HG03064 (cell line): ENCODE results near the gene USP6.
"Not testable (repeated sequence)": the region's sequence is repeated elsewhere in the genome, so short reads cannot be mapped to it uniquely, and the experiment has no call there.

Source experiments
- ATAC-seq: cut with Tn5 transposase; IDR thresholded peaks from one replicate; pipeline ENCODE4 v1.9.1; 2021; ENCODE audit warnings: low read depth; ENCODE audit not compliant: unreplicated experiment

USP6 gene

DNA sequence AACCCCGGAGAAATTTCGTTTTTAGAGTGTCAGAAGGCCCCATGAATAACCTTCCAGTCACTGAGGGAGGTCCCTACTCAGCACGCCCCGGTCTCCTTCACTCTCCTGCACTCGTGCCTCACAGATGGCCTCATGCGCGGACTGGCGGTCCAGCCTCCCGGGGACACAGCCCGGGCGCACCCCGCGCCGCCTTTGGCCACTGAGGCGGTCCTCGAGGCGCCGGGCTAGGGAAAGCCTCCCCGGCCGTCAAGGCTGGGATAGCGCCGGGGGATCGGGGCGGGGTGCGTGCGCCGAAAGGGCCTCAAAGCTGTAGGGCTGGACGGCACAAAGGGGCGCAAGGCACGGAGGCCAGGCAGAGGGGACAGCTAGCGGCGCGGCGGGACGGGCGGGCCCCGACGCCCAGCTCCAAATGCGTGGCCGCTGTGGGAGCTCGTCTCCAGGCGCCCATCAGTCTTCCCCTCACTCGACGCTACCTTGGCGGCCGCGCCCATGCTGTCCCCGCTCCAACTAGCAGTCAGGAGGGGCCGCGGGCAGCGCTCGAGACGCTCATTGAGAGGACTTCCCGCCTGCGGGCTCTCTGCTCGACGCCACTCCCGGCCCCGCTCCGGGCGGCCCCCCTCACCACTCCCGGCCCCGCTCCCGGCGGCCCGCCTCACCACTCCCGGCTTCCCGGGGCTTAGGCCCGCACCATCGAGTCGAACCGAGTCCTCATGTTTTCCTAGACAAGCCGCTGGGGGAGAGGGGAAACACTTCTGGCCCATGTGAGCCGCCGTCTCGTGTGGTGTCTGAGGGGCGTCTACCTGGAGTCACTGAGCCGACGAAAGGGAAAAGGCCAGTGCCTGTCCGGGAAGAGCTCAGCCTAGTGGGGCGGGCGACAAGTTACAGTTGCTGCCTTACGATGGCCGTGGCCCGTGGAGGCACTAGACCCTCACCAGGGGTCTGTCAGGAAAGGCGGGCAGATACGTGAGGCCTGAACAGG lies at the start of gene USP6:
TSS of gene USP6 (plus strand) at position 360 of the 979 bp plus-strand sequence. CDS start 14,336 bp downstream, outside the sequence.
- ATAC-seq, result no peak

DNA sequence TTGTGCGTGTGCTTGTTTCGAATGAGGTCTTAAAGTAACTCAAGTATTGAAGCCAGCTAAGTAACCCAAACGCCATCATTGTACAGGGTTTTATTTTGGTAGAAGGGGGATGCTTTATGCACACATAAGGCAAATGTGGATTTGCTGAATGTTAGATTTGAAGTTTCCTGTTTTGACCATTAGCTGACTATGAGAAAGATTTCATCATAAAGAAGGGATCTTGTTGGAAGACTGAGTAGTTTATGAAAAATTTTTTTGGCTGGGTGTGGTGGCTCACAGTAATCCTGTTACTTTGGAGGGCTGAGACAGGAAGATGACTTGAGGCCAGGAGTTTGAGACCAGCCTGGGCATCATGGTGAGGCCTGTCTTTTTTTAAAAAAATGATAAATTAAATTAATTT lies 47.6 kb upstream of the USP6 start:
- ATAC-seq, result no peak

DNA sequence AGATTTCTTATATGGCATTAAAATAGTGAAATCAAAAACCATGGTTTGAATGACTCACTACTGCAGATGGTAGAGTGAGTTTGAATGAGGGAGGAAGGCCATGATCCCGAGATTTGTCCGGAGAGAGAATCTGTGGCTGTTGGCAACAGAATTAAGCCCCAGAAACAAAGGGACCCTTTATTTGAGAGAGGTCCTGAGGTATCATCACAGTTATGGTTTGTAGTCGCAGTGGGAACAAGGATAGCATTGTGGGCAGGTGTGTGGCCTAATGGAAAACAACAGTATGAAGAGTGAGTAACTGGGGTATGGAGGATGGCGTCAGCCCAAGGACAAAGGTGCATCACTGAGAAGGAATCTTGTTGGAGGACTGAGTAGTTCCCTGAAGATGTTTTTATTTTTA lies 46.1 kb upstream of the USP6 start:
- ATAC-seq, result no peak

DNA sequence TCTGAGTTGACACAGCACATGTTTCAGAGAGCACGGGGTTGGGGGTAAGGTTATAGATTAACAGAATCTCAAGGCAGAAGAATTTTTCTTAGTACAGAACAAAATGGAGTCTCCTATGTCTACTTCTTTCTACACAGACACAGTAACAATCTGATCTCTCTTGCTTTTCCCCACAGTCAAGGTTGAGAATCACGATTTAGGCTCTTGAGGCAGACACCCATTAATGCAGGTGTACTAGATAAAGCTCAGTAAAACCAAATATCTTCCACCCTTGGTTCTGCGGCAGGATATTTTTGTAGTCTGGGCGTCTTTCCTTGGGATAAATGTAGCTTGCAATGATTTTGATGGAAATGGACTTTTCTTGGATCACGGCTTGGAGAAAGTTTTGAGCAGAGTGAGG lies 40.4 kb upstream of the USP6 start:
- ATAC-seq, result not testable (repeated sequence)

DNA sequence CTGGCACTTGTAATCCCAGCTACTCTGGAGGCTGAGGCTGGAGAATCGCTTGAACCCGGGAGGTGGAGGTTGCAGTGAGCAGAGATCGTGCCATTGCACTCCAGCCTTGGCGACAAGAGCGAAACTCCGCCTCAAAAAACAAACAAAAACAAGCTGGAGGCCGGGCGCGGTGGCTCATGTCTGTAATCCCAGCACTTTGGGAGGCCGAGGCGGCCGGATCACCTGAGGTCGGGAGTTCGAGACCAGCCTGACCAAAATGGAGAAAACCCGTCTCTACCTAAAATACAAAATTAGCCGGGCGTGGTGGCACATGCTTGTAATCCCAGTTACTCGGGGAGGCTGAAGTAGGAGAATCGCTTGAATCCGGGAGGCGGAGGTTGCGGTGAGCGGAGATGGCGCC lies 38.6 kb upstream of the USP6 start:
- not testable (repeated sequence) for ATAC-seq

DNA sequence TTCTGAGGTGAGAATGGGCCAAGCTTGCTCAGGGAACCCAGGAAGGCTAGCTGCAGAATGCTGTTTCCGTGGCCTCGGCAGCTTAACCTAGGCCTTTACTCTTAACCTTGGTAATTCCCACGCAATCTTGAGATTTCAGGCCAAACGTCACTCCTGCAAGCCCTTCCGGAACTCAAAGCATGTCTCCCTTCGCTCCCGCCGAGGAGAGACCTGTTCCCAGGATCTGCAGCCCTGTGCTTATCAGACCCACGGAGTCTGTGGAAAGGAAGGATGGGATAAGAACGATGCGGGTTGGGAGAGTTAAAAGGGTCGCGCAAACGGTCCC lies 38.1 kb upstream of the USP6 start:
- no peak for ATAC-seq

DNA sequence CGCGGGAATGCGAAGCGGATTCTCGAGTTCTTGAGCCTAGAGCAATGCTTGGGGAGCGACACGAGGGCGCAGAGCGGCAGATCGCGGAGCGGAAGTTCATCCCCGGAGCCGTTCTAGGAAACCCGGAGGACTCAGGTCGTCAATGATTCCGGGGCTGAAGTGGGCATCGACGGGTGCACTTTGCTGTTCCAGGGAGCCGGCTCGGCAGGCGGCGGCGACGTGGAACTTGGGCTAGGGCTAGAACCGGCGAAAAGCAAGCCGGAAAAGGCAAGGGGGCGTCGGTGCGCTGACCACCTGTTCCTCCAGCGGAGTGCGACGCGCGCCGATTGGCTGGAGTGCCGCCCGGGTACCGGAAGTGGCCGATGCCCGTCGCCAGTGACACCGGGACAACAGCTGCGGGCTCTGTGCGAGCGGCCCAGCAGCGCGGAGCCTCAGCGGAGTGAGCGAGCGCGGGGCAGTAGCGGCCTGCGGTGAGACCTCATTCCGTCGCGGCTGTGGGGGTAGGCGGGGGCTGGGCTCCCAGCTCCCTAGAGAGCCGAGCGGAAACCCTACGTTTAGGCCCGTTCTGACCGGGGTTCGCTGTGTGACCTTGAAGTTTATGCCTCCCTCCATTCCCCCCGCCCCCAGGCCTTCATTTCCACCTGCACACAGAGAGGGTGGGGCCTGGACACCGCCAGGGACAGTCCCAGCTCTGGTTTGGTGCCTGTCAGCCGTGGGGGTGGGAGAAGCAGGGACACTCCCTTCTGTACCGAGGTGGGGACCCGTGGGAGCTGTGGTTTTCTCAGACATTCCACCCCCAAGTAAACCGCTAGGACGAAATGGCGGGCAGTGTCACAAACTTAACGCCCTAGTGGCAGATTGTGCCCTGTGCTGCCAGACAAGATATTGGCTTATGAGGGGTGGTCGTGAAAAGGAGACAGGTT lies 37.5 kb upstream of the USP6 start, which contains the start of gene ZFP3:
TSS of gene ZFP3 (plus strand) at position 362 of the 923 bp plus-strand sequence. CDS start 13,038 bp downstream, outside the sequence.
- ATAC-seq, result no peak

DNA sequence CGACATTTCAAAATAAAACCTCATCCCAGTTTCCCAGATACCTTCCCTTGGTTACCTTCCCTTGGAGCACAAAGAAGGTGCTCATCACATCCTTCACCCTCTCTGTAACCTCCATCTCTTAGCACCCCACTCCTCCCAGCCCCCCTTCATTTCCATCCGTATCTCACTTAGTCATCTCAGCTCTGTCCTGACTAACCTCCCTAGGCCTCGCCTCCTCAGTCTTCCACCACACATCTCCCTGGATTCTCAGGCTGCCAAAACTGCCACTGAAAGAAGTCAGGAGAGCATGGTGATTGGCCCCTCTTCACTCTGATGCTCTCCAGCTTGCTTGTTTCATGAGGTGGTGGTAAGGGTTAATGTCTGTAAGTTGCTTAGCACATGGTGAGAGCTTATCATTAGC lies 35.2 kb upstream of the USP6 start:
- ATAC-seq, result no peak

DNA sequence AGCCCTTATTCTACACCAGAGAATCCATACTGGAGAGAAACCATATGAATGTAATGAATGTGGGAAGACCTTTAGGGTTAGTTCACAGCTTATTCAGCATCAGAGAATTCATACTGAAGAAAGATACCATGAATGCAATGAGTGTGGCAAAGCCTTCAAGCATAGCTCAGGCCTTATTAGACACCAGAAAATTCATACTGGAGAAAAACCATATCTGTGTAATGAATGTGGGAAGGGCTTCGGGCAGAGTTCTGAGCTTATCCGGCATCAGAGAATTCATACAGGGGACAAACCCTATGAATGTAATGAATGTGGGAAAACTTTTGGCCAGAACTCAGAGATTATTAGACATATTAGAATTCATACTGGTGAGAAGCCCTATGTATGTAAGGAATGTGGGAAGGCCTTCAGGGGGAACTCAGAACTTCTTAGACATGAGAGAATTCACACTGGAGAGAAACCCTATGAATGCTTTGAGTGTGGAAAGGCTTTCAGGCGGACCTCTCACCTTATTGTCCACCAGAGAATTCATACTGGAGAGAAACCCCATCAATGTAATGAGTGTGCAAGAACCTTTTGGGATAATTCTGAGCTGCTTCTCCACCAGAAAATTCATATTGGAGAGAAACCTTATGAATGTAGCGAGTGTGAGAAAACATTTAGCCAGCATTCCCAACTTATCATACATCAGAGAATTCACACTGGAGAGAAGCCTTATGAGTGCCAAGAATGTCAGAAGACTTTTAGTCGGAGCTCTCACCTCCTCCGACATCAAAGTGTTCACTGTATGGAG lies 23.4 kb upstream of the USP6 start:
- ATAC-seq, result no peak

DNA sequence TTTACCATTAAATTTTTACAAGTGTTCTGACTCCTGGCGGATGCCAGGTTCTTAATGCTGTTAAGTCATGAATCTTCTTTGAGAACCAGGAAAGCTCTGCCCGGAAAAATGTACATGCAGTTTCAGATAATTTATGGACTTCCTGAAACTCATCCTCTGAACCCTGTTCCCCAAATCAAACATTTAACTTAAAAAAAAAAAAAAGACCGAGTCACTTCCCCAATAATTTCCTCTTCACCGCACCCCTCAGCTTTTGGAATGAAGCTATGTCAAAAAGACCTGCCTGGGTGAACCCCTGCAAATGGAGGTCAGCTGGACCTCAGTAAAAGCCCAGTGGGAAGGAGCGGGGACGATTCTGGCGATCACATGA lies 19.1 kb upstream of the USP6 start:
- ATAC-seq, result no peak

DNA sequence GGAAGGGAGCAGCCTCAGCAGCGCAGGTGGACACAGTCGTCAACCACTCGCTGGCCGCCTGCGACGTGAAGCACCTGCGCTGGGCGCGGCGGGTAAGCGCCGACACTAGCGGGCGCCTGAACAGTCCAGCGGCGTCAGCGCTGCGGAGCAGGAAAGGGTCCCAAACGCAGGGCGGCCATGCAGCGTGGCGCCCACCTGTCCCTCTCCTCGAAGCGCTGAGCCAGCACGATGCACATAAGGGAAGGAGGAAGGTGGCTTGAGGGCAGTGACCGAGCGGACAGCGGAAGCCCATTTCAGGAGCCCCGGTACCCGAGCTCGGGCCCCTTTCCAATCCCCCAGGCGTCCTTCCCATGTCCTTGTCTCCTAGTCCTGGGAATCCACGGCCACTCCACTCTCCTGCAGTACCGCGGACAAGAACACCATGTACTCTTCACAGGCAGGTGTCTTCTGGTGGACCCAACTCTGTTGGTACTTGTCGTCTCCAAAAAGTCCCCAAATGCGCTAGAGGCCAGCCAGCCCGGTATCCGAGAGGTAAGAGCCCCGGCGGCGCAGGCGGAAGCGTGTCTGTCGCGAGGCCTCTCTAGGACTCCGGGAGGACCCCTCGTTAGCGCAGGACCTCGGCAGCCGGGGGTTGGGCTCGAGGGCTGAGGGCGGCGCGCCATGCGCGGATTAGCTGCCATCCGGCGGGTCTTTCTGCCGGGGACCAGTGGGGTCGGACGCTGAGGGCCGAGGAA lies 18.6 kb upstream of the USP6 start:
- no peak for ATAC-seq

DNA sequence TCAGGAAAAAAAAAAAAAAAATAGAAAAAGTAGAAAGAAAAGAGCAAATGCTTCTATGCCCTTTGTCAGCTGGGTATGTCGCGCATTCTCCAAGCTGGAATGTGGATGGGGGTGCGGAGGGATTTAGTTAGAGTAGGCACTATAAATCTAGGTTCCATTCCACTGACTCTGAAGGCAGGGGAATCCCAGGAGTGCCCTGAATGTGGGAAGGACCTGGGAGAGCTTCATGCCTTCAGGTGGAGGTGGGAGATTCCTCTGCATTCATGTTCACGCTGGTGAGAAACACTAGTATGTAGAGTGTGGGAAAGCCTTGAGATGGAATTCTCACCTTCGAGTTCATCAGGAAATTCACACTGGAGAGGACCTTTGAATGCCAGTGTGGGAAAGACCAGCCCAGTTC lies 16.6 kb upstream of the USP6 start:
- no peak for ATAC-seq

DNA sequence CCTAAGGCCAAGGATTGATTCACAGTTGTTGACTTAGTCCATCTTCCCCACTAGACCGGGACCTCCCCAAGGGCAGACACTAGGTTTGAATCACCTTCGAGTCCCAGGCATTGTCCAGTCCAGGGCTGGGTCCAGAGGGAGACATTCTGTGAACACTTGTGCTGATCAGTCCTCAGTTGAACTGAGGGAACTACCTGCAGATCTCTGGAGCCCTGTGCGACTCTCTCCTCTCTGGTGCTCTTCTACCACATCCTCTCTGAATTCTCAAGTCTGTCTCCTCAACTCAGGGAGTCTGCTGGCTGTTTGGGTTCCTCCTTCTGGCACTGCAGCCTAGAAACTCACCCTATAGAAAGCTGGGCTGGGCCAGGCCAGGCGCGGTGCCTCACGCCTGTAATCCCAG lies 15.0 kb upstream of the USP6 start:
- ATAC-seq, result no peak

DNA sequence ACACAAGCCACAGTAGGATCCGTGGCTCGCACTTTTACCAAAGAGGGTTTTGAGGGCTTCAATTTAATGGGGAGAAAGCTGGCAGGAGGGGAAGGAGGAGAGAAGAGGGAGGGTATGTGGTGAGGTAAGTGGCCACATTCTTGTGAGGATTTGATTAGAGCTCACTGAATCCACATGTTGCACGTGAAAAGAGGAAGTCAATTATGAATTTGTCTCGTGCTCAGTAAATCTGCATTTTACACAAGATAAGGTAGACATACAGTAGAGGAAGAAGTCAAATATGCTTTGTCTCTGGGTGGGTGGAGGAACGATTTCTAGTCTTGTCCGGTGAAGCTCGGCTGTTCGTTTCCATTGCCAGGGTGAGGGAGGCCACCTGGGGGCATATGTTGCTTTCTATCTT lies 5.0 kb upstream of the USP6 start:
- no peak for ATAC-seq

DNA sequence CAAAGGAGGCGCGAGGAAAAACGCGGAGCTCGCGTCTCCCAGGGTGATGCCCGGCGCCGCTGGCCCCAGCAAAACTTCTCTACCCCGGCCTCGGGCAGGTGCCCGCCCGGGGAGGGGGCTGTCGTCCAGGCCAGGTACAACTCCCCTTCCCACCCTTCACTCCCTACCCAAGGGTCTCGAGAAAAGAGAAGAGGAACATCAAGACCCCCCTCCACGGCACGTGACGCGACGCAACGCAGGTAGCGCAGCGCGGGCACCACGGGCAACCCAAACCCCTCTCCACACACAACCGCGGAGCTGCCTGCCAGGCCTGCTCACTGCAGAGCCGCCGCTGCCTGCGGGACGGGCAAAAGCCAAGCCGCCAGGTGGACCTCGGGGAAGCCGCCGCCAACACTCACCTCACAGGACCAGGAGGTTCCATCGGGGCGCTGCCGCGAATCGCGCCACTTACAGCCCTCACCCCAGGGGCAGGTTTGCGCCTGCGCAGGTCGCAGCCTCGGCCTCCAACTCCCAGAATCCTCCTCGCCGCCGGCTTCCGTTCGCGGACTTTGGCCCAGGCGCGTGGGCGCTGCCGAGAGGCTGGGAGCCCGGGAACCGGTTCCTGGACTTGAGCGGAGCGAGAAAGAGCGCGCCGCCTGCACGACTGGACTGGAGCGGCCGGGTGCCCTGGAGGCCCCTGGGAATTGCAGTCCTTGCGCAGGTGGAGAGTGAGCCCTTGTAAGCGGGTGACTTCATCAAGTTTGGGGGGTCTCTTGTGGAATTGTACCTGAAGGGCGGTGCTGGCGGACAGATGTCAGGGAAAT lies 4.2 kb upstream of the USP6 start, which contains the start of gene ZNF232:
TSS of gene ZNF232 (minus strand) at position 477 of the 803 bp plus-strand sequence. CDS start at position 421, 56 bp downstream.
- peak; percentile 68 for ATAC-seq

DNA sequence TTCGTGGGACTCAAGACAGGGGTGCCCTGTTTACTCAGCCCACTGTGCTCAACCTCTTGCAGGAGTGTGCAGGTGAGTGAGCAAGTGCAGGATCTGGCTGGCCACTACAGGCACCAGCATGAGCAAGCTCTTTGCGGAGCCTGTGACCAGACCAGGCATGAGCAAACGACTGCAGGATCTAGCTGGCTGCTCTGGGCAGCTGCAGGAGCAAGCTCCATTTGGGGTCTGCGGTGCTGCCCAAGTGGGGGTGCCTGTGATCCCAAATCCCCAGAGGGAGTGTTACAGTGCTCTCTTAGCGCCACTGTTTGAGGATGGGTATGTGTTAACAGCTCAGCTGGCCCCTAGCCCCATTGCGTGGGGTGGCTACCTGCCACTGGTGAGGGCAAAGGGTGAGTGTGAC lies 2.4 kb downstream of the USP6 start:
- ATAC-seq, result no peak

DNA sequence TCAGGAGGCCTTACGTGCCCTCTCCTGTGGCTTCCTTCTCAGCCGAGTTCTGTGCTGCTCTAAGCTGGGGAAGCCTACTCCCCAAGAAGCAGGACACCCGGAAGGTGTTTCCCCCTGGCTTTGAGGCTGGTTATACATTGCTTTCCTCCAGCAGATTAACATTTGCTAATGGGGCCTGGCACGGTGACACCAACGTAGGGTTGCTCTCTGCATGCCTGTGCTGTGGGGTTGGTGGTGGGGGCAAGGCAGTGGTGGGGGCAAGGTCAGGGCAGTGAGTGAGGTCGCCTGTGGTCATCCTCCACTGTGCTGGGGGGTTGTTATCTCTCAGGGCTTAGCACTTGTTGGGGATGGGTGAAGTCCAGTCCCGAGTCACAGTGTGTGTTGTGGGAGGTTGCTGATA lies 4.2 kb downstream of the USP6 start:
- no peak for ATAC-seq

DNA sequence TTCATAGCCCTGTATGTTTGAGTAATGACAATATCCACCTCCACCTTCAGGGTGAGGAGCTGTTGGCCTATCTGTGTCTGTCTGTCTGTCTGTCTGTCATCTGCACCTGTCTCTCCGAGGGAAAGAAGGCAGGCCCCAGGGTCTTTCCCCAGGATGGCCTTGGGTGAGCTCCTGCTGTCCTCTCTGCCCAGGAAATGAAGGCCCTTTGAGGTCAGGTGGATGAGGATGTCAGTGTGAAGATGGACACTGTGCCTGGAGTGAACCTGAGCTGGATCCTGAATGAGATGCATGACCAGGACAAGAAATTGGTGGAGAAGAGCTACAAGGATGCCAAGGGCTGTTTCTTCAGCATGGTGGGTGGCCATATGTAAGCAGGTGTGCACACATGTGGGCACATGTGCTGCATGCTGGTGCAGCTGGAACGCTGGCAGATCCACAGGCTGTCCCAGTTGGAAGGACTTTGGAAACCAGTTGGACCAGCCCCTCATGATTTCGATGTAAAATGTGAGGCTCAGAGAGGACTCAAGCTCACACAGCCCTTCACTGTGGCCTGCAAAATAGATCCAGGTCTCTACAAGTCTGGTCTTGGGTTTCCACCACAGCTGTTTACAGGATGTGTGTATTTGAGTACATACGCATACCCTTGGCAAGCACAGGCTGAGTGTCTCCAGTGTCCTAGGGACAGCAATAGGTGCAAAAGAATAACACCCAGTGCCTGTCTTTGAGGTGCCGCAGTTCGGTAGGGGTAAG lies 4.8 kb downstream of the USP6 start:
- ATAC-seq, result not testable (repeated sequence)
